GM23338 (cell line): ENCODE data around the gene EGFR. TPM values are rescaled to one million over a fixed set of nuclear protein-coding genes. Genes with fewer than 3 reads are reported as not detected.

Experiments used
- ATAC-seq: fragments of 200-7000 bp; cut with Tn5 transposase; 3 replicates; pipeline ENCODE4 v1.9.1; 2020
- DNase-seq: peaks from one replicate; pipeline ENCODE4 v3.0.0-alpha.2; 2015; ENCODE audit warnings: low spot score
- H2AFZ ChIP-seq: fragments of 200-600 bp; sonication (generic); 2 replicates; pipeline ENCODE4 v1.8.0; 2016; ENCODE audit warnings: antibody characterized with exemption, mild to moderate bottlenecking, moderate library complexity
- H3F3A ChIP-seq: fragments of 200-600 bp; sonication (generic); replicated peaks from 2 replicates; pipeline ENCODE4 v1.8.0; 2017; ENCODE audit warnings: antibody characterized with exemption, mixed run types, low read depth
- H3K27ac ChIP-seq: fragments of 200-600 bp; sonication (generic); 2 replicates; pipeline ENCODE4 v1.6.1; 2016; ENCODE audit warnings: low read depth
- H3K27me3 ChIP-seq: fragments of 200-600 bp; sonication (generic); 2 replicates; pipeline ENCODE4 v1.8.0; 2016; ENCODE audit warnings: mild to moderate bottlenecking, mixed run types, moderate library complexity; ENCODE audit not compliant: insufficient read depth
- H3K36me3 ChIP-seq: fragments of 200-600 bp; sonication (generic); 2 replicates; pipeline ENCODE4 v1.8.0; 2016; ENCODE audit warnings: mild to moderate bottlenecking; ENCODE audit not compliant: insufficient read depth
- H3K4me1 ChIP-seq: fragments of 200-600 bp; sonication (generic); 2 replicates; pipeline ENCODE4 v1.8.0; 2016; ENCODE audit warnings: mild to moderate bottlenecking, moderate library complexity; ENCODE audit not compliant: insufficient read depth
- H3K4me2 ChIP-seq: fragments of 200-600 bp; sonication (generic); 2 replicates; pipeline ENCODE4 v1.7.1; 2017; ENCODE audit warnings: mixed run types
- H3K4me3 ChIP-seq: fragments of 200-600 bp; sonication (generic); 2 replicates; pipeline ENCODE4 v1.6.1; 2016; ENCODE audit warnings: mixed run types
- H3K79me2 ChIP-seq: fragments of 200-600 bp; sonication (generic); replicated peaks from 2 replicates; pipeline ENCODE4 v1.8.0; 2017; ENCODE audit warnings: mild to moderate bottlenecking; ENCODE audit not compliant: insufficient read depth
- H3K9me2 ChIP-seq: fragments of 200-600 bp; sonication (generic); 2 replicates; pipeline ENCODE4 v1.8.0; 2017; ENCODE audit not compliant: insufficient read depth
- H4K20me1 ChIP-seq: fragments of 200-600 bp; sonication (generic); replicated peaks from 2 replicates; pipeline ENCODE4 v1.8.0; 2017; ENCODE audit warnings: mild to moderate bottlenecking; ENCODE audit not compliant: insufficient read depth
- H3K27ac Mint-ChIP-seq: 2 replicates; pipeline ENCODE4 v1.8.0; 2020; ENCODE audit warnings: inconsistent platforms, mild to moderate bottlenecking, moderate library complexity, mixed read lengths
- H3K27me3 Mint-ChIP-seq: 3 replicates; pipeline ENCODE4 v1.8.0; 2022; ENCODE audit warnings: low read depth, mild to moderate bottlenecking, moderate library complexity, mixed read lengths, inconsistent platforms; ENCODE audit not compliant: insufficient read depth, poor library complexity
- H3K36me3 Mint-ChIP-seq: 3 replicates; pipeline ENCODE4 v1.8.0; 2021; ENCODE audit warnings: low read depth, mild to moderate bottlenecking, inconsistent platforms, moderate library complexity, mixed read lengths
- H3K4me1 Mint-ChIP-seq: 3 replicates; pipeline ENCODE4 v1.8.0; 2020; ENCODE audit warnings: mild to moderate bottlenecking, inconsistent platforms, mixed read lengths
- H3K4me3 Mint-ChIP-seq: 3 replicates; pipeline ENCODE4 v1.8.0; 2021; ENCODE audit warnings: moderate library complexity, mild to moderate bottlenecking, inconsistent platforms, mixed read lengths
- H3K9me3 Mint-ChIP-seq: 3 replicates; pipeline ENCODE4 v1.8.0; 2020; ENCODE audit warnings: moderate library complexity, mild to moderate bottlenecking, inconsistent platforms, mixed read lengths
- CREB1 ChIP-seq: fragments of 250-450 bp; sonication (Bioruptor Pico); IDR thresholded peaks from 2 replicates; pipeline ENCODE4 v1.5.0; 2020; ENCODE audit warnings: low read depth, mild to moderate bottlenecking, moderate library complexity
- CTCF ChIP-seq, 2 experiments: fragments of 200-600 bp in 1 of 2; sonication (generic) in 1 of 2; conservative IDR thresholded peaks; 2 replicates each; pipeline versions ENCODE4 v1.5.1 to v1.6.1; 2016 to 2017; ENCODE audit warnings: antibody characterized with exemption in 2 of 2, low read depth in 2 of 2, mild to moderate bottlenecking in 2 of 2, moderate library complexity in 1 of 2
- ETS1 ChIP-seq: IDR thresholded peaks from 2 replicates; pipeline ENCODE4 v1.6.1; 2016; ENCODE audit warnings: antibody characterized with exemption
- EZH2 ChIP-seq: fragments of 200-600 bp; sonication (generic); IDR thresholded peaks from one replicate; pipeline ENCODE4 v1.8.0; 2017; ENCODE audit warnings: antibody characterized with exemption, mild to moderate bottlenecking, low read depth; ENCODE audit not compliant: unreplicated experiment
- EZH2phosphoT487 ChIP-seq: fragments of 200-600 bp; sonication (generic); IDR thresholded peaks from one replicate; pipeline ENCODE4 v1.8.1; 2018; ENCODE audit warnings: antibody characterized with exemption; ENCODE audit not compliant: unreplicated experiment
- JUNB ChIP-seq: IDR thresholded peaks from one replicate; pipeline ENCODE4 v1.6.1; 2016; ENCODE audit warnings: antibody characterized with exemption; ENCODE audit not compliant: unreplicated experiment
- NANOG ChIP-seq: IDR thresholded peaks from 2 replicates; pipeline ENCODE4 v1.6.1; 2016; ENCODE audit warnings: antibody characterized with exemption, borderline replicate concordance
- POLR2AphosphoS5 ChIP-seq: IDR thresholded peaks from 2 replicates; pipeline ENCODE4 v1.6.1; 2016; ENCODE audit warnings: antibody characterized with exemption, low read depth
- REST ChIP-seq: IDR thresholded peaks from one replicate; pipeline ENCODE4 v1.6.1; 2018; ENCODE audit warnings: antibody characterized with exemption; ENCODE audit not compliant: unreplicated experiment
- STAT1 ChIP-seq: IDR thresholded peaks from one replicate; pipeline ENCODE4 v1.6.1; 2016; ENCODE audit warnings: antibody characterized with exemption; ENCODE audit not compliant: unreplicated experiment
- ZNF114 ChIP-seq: fragments of 250-450 bp; sonication (Bioruptor Pico); IDR thresholded peaks from 2 replicates; pipeline ENCODE4 v1.5.0; 2020; ENCODE audit warnings: mild to moderate bottlenecking, moderate library complexity
- ZNF331 ChIP-seq: fragments of 250-450 bp; sonication (Bioruptor Pico); IDR thresholded peaks from 2 replicates; pipeline ENCODE4 v1.5.0; 2020; ENCODE audit warnings: low read depth, mild to moderate bottlenecking, moderate library complexity
- ZNF462 ChIP-seq: fragments of 250-450 bp; sonication (Bioruptor Pico); IDR thresholded peaks from 2 replicates; pipeline ENCODE4 v1.5.0; 2020; ENCODE audit warnings: mild to moderate bottlenecking, moderate library complexity
- polyA plus RNA-seq: library from polyadenylated mRNA; unstranded; fragments of >200 nt; fragmentation: Nextera tagmentation; extraction: Ambion mirVana; gene quantifications from 2 replicates; pipeline ENCODE4 v1.2.1, GENCODE V29; 2016
- total RNA-seq: library from RNA; depleted of rRNA; stranded (reverse); fragments of >200 nt; shearing (Covaris generic); gene quantifications from 2 replicates; pipeline ENCODE4 v1.2.3, GENCODE V29; 2014

EGFR gene
- total and polyA plus RNA-seq, 2 experiments from 2014 or later = 1.5 to 4.5 TPM

- no peak overlapping the region for H3K27ac ChIP-seq
- H4K20me1 ChIP-seq = no peaks in the 10 kb centered on the region
- Mint-ChIP-seq H3K36me3 (no peaks in the 10 kb centered on the region), H3K4me1 (no peaks in the 10 kb centered on the region), H3K27me3 (peaks cover 3% of the 10 kb centered on the region), H3K27ac (no peak overlapping the region), H3K9me3 (no peaks in the 10 kb centered on the region), H3K4me3 (no peak overlapping the region)
- H3K27me3 ChIP-seq = no peaks in the 10 kb centered on the region
- TF ChIP-seq ZNF331 (CRISPR knock-in tag) = no peak
- no peak for TF ChIP-seq CTCF (conservative IDR thresholded peaks at IDR 0.05; ENCODE audit: low read depth in 2 of 2)
- TF ChIP-seq ZNF462 = no peak
- no peak for TF ChIP-seq EZH2
- TF ChIP-seq STAT1 = no peak
- TF ChIP-seq JUNB = no peak
- no peak for TF ChIP-seq ZNF114 (CRISPR knock-in tag)
- TF ChIP-seq REST = no peak
- TF ChIP-seq EZH2phosphoT487 = no peak
- no peak for TF ChIP-seq CREB1 (CRISPR knock-in tag)
- no peak for TF ChIP-seq POLR2AphosphoS5
- no peak for TF ChIP-seq NANOG
- TF ChIP-seq ETS1 = no peak
- DNase-seq = no peak
- H3K36me3 ChIP-seq = no peaks in the 10 kb centered on the region
- ATAC-seq = peak; percentile 58
- peak overlapping the region; percentile 90 for H2AFZ ChIP-seq
- H3K4me3 ChIP-seq = no peak overlapping the region
- H3K9me2 ChIP-seq = no peaks in the 10 kb centered on the region
- no peaks in the 10 kb centered on the region for H3K79me2 ChIP-seq
- H3K4me2 ChIP-seq = no peak overlapping the region
- H3F3A ChIP-seq = no peaks in the 10 kb centered on the region
- no peaks in the 10 kb centered on the region for H3K4me1 ChIP-seq
Observed at GRCh38 chr7:55004579-55004978, 14.2 kb upstream of the EGFR start.
